NCI-H748 treated with DMSO at 0.1 percent for 48 hours (cell line): Measurements from ENCODE around the gene DNAH10.
"Not testable (repeated sequence)": the region's sequence is repeated elsewhere in the genome, so short reads cannot be mapped to it uniquely, and the experiment has no call there.

Experiments used
- DNase-seq: peaks from one replicate; lab custom pipeline; 2025; lab: John Stamatoyannopoulos, UW

DNAH10 gene

GRCh38 chr12:123744836-123745235, 17.3 kb upstream of the DNAH10 start:
- DNase-seq = no peak

GRCh38 chr12:123747309-123747708, 14.8 kb upstream of the DNAH10 start:
- no peak for DNase-seq

DNA sequence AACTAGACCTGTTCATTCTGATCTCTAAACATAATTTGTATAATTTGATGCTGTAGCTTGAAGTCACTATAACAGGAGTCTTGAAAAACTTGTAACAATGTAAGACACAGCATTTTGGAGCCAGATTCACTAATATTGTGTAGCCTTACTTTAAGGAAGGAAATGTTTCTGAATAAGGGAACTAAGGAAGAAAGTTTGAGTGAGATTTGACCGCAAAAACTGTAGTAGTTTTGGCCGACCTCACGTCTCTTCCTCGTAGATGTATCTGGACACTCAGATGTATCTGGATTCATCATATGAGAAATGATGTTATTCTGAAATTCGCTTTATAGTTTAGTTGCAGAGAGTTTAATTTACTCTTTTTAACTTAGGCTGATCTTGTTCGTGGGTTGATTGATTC, 13.9 kb upstream of the DNAH10 start:
- DNase-seq = no peak

DNA sequence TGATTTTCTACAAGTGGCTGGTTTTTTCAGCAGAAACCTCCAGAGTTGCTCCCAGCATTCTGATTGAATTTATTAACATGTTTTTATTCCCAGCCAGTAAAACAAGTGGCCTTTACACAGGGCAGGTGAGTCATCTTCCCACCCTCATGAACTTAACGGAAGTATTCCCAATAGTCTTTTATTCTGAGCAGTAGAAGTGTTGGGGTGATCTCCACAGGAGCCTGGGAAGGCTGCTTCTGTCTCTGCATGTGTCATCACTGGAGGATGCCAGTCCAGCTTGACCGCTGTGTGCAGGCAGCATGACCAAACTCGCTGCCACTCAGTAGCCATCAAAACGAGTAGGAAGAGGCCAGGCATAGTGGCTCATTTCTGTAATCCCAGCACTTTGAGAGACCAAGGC, 13.4 kb upstream of the DNAH10 start:
- DNase-seq = no peak

GRCh38 chr12:123749355-123749754, 12.7 kb upstream of the DNAH10 start:
- no peak for DNase-seq

DNA sequence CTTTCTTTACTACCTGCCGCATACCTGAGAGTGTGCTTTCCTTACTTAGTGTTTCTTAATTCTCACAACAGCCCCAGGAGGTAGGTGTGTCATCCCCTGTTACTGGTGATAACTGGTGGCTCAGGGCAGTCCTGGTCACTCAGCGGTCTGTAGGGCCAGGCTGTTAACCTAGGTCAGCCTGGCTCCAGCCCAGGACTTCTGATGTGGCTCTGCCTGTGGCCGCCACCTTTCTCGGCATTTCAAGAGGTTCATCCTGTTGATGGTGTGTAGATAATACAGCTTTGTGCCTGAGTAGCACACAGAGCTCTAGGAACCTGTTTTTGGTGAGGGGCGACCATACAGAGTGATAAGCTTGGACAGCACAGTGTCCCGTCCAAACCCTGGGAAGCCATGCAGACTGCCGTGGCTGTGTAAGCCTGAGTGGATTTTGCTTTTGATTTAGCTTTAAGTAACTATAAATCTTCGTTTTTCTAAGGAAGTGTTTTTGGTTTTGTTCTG, 11.9 kb upstream of the DNAH10 start:
- DNase-seq = no peak

GRCh38 chr12:123752046-123752445, 10.1 kb upstream of the DNAH10 start:
- DNase-seq = no peak

DNA sequence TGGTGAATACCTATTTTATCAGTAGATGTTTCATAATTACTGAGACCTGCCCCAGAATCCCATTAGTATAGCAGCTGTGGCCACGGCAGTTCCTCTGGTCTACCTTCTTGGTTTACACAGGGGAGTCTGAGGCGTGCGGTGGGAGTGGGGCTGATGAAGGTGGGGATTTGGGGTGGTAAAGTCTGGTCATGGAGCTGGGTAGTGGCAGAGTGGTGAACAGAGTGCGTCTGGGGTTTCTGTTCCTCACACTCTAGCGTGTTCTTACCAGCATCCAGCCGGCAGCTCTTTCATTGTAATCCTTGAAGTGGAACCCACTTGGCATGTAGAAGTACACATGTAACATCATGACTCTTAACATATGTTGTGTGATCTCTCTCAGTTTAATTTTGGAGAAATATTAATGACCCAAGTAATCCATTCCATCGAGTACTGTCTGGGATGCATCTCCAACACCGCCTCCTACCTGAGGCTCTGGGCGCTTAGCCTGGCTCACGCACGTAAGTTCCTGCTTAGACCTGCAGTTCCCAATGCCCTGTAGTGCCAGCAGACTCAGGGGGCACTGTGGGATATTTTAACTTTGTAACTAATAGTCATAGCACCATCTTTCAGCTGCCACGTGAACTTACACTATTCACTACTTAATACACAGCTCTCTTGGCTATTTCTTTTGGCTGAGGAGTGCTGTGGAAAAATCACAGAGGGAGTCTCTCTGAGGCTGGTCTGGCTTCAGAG, 7.9 kb upstream of the DNAH10 start:
- DNase-seq = no peak

GRCh38 chr12:123757561-123757960, 4.5 kb upstream of the DNAH10 start:
- no peak for DNase-seq

GRCh38 chr12:123760267-123760938, 1.7 kb upstream of the DNAH10 start:
- no peak for DNase-seq

DNA sequence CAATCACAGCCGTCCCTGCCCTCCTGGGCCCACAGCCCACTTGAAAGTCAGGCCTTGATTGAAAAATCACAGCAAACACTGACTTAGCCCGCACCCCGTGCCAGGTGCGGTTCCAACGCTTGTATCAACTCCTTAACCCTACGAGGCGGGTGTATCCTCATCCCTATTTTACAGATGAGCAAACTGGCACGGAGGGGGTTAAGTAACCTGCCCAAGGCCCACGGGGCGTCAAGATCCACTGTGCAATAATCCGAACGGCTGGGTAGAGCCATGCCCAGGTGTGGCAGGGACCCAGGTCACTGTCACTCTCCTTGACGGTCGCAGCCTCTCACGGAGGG, 583 bp downstream of the DNAH10 start:
- DNase-seq = no peak

DNA sequence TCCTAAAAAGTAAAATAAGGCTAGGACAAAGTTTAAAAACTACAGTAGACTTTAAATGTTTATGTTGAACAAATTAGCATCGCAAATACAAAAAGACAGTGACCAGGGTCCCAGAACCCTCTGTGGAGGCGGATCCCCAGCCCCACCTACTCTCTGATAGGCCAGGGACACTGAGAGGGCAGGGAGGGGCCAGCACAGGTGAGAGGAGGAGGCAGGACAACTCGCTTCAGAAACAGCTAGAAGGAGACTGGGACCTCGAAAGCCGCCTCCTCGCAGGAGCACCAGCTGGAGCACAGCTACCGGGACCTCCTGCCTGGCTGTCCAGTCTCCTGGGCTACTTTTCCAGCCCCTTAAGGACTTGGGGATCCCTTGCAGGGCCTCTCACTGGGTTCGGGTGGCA, 992 bp downstream of the DNAH10 start:
- DNase-seq = peak; percentile 10

DNA sequence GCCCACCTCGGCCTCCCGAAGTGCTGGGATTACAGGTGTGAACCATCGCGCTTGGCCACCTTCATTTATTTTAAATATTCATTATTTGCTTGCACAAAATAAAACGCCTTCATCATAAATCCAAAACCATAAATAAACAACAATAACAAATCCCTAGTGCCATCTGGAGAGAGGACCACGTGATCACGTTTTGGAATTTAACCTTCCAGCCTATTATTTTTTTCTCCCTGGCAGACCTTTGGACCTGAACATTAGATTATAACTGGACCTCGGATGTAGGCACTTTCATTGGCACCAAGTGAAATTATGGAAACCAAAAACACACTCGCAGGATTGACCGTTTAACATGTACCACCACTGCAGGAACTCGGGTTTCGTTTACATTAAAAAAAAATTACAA, 2.0 kb downstream of the DNAH10 start:
- DNase-seq = no peak

DNA sequence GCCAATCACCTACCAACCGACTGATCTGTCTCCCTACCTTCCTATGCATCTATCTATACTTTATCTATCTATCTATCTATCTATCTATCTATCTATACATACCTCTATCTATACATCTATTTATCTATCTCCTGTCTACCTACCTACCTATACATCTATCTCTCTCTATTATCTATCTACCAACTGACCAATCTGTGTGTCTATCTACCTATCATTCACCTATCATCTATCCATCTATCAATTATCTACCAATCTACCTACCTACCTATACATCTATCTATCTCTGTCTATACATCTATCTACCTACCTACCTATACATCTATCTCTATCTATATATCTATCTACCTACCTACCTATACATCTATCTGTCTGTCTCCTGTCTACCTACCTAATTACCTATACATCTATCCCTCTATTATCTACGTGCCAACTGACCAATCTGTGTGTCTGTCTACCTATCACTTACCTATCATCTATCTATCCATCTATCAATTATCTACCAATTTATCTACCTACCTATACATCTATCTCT, 3.5 kb downstream of the DNAH10 start:
- DNase-seq = no peak

DNA sequence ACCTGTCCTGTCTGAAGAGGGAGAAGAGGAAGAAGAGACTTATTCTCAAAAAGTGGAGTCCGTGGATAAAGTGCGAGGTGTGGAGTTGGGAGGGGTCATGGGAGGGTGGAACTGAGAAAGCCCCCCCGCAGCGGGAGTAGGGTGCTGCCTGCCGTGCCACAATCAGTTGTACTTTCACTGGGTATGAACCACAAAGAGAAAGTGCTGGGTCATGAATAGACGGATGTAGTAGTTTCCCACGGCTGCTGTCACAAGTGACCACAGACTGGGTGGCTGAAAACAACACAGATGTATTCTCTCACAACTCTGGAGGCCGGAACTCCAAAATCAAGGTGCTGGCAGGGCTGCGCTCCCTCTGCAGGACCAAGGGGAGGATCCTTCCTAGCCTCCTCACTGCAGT, 5.5 kb downstream of the DNAH10 start:
- no peak for DNase-seq

- no peak for DNase-seq
Measured at GRCh38 chr12:123771261-123771660, 9.2 kb downstream of the DNAH10 start.

- no peak for DNase-seq
Measured at GRCh38 chr12:123772074-123772473, 10.0 kb downstream of the DNAH10 start.

GRCh38 chr12:123773375-123773774, 11.3 kb downstream of the DNAH10 start:
- DNase-seq = no peak

DNA sequence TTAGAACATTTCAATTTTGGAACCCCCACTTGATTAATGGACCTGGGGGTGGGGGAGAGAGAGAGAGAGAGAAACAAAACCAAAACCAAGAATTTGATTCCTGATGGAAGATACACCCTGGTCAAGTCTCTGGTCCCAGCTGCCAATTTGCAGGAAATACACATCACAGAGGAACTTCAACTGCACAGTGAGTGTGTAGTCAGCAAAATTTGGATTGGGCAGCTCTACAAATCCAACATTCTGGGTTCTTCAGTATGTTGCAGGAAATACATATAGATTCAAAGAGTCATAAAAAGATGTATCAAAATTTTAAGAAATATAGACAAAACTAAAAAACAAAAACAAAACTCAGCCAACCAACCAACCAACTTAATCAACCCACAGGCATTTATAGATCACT, 17.4 kb downstream of the DNAH10 start:
- no peak for DNase-seq

DNA sequence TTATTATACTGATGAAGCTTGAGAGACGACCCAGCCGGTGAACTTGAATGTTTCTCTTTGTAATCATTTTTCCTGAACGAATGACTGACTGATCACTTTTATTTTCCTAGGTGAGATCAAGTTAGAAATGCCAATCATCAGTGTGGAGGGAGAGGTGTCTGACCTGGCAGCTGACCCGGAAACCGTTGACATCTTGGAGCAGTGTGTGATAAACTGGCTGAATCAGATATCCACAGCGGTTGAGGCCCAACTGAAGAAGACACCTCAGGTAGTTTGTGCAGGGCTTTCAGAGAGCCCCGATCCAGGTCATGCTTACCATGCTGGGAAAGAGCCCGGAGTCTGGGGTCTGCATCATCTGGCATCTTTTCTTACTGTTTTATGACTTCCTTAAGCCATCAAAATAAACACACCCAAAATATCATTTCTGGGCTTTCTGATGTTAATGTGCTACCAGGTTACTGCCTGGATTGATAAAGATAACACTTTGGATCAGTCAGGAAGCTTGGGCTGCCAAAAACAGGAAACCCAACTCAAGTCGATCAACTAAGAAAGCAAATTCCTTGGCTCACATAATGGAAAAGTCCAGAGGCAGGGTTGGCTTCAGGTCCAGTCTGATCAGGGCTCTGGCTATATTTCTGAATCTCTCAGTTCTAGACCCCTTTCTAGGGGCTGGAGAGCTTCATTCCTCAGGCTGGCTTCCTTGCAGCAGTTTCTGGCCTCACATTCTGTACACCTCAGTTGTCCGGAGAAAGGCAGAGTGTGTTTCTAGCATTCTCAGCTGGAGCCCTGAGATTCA, 21.1 kb downstream of the DNAH10 start:
- no peak for DNase-seq

- no peak for DNase-seq
Measured at GRCh38 chr12:123787466-123787865, 25.4 kb downstream of the DNAH10 start.

GRCh38 chr12:123788541-123788940, 26.4 kb downstream of the DNAH10 start:
- no peak for DNase-seq

- not testable (repeated sequence) for DNase-seq
Measured at GRCh38 chr12:123789422-123789821, 27.3 kb downstream of the DNAH10 start.
